HG02571 (cell line): Measurements from ENCODE around the gene CSNK2A1.

Source experiments
- ATAC-seq: cut with Tn5 transposase; IDR thresholded peaks from one replicate; pipeline ENCODE4 v1.9.1; 2021; ENCODE audit warnings: mild to moderate bottlenecking, moderate library complexity; ENCODE audit not compliant: unreplicated experiment

CSNK2A1 gene

DNA sequence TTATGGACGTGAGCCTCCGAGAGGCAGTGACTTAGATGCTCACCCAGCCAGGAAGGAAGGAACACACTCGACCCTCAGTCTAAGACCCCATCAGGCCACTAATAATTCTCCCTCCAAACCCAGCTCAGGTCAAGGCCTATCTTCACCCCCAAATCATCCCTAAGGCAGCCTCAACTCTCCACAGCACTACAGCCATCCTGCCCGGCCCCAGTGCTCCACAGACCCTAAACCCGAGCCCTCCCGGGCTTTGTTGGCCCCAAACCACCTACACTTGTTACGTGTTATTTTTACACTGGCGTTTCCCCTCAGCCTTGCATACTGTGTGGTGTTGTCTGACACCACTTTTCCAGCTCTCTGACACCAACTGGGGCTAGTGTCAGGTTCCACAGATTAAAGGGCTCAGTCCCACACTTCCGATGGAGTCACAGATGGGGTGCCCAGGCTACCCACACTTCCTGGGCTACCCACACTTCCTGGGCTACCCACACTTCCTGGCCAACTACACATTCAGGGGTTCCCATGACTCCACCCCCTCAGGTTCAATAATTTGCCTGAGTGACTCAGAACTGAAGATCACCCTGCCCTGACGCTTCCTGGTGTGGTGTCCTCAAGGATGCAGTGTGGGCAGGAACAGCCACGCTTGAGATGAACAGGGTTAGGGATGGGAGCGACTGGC lies 110.2 kb downstream of the CSNK2A1 start:
- ATAC-seq: no peak

DNA sequence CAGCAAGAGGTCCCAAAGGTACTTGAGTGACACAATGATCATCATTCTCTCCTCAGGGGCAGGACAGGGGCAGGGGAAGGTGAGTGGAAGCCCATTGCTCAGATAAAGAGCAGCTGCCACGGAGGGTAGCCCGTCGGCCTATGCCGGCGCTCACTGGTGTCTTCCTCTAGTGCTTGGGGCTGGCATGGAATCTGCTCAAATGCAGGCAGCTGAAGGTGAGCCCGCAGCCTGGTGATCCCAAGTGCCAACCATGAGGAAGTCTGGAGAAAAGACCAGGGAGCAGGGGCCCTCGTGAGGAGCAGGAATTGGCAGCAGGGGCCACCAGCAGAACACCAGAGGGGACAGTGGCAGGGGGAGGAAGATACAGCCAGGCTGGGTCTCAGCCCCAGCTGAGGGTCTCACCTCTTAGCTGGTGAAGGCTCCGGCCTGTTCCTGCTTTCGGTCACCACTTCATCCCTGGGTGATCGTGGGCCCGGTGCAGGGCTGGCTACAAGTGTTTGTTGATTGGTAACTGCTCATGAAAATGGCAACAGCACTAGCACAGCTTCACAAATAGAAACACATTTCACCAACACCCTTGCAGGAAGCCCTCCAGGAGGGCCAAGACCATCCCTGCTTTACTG lies 110.8 kb downstream of the CSNK2A1 start:
- ATAC-seq: no peak

DNA sequence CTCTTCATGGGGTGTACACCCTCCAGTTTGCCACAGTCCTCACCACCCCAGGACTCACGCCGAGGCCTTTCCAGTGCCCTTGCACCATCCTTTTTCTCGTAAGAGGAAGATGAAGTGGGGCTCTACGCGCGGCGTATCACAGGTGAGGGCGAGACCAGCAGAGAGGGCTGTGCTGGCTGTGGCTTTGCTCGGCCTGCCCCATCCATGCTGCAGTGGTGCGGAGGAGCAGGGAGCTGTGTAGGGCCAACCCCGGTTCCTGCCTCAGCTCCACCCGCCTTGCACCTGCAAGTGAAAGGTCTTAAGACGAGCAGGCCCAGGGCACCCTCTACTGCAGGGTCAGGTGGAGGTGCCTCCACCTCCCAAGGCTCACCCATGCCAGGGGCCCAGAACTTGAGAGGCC lies 111.4 kb downstream of the CSNK2A1 start:
- ATAC-seq: no peak

DNA sequence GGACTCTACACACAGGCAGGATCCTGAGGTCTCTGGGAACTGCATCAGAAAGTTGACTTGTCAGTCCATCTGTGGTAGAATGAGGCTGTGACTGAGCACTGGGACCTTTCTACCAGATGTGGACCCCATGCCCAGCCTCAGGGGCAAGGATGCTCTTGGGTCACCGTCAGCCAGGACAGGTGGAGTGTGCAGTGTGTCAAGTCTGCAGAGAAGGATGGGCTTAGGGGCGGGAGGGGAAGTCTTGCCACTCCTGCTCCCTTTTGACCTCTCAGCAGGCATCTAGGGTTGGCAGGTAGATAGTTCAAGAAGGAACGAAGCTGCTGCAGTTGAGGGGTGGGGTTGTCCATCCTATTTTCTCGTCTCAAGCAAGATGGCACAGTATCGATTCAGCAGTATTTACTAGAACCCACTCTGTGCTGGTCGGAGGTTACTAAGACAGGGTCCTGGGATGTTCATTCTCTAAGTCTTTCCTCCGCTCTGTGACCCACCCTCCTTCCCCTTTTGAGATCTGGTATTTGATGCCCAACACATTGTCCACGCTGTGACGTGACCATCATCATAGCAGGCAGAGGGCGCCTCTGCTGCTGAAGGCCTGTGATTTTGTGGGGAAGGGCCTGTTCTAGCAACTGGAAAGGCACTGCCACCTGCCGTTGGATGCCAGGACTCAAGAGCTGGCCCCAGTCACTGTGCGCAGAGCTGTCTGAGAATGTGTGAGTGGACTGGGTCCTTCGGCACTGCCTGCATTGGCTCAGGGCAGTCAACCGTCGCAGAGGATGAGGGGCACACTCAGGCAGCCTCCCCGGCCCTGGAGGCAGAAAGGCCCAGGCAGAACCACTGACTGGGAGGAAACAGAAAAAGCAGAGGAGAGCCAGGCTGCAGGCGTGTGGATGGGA lies 112.3 kb downstream of the CSNK2A1 start:
- no peak for ATAC-seq

DNA sequence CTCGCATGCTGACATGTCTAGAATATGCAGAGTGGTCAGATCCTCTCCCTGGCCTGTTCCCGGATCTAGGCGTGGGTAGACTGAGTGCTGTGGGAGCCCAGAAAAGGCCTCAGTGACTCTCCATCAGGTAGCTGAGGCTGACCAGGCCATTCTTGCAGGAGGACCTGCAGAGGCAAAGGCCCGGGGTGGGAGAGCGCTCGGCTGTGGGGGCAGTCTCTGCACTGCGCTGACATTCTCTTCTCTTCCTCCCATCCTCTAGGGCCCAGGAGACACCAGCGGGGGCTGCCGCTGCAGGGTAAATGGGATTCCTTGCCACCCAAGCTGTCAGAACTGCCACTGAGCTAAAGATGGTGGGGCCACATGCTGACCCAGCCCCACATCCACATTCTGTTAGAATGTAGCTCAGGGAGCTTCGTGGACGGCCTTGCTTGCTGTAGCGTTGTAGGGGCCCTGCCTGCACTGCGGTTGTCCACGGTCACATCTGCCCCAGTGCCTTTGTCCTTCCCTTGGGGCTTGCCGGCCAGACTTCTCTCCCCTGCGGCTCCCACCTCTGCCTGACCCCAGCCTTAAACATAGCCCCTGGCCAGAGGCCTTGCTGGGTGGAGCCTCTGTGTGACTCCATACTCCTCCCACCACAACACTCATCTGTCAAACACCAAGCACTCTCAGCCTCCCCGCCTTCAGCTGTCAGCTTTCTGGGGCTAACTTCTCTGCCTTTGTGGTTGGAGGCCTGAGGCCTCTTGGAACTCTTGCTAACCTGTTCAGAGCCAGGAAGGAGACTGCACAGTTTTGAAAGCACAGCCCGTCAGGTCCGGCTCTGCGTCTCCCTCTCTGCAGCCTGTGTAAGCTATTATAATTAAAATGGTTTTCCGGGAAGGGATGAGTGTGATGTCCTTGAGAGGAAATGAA lies 113.2 kb downstream of the CSNK2A1 start:
- no peak for ATAC-seq

DNA sequence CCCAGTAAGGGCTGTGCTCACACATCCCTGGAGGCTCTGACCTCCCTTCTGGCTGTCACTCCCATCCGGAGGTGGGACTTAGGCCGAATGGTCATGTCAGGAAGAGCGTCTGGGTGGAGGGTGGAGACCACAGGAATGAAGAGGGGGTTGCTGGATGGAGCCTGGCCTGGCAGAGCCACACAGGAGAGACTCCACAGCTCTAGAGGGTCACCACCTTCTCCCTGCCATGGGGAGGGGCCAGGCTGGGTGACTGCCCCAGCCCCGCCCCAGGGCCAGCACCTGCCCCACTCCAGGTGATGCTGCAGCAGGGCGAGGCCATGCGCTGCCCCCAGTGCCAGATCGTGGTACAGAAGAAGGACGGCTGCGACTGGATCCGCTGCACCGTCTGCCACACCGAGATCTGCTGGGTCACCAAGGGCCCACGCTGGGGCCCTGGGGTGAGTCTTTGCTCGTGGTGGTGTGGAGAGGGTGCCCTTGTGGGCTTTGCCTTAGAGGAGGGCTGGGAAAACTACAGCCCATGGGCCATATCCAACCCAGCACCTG lies 114.9 kb downstream of the CSNK2A1 start:
- ATAC-seq: no peak

DNA sequence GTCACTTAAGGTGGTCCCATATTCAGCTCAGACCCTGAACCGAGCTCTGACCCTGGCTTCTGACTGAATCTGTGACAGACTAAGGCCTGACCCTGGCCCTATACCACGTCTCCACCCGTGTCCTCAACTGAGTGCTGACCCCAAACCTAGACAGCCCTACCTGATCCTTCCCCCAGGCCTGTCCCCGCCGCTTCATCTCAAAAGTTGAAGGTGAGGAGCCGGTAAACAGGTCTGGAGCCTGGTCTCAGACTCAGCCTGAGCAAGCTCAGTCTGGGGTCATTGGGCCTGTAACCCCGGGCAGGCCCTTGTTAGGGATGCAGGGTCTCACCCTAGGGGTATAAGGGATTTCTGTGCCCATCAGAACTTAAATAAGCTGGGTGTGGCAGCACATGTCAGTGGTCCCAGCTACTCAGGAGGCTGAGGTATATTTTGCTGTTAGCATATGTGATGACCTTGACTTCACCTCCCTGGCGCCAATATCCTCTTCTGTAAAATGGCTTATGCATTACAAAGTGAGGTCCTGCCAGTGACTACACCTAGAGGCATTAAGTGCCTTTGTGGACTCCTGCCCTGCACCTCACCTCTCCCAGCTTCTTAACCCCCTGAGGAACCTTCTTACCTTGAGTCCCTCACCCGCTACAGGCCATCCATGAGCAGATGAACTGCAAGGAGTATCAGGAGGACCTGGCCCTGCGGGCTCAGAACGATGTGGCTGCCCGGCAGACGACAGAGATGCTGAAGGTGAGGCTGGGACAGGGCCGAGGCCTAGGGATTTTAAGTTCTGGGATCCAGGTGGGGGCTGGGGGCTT lies 115.5 kb downstream of the CSNK2A1 start:
- no peak for ATAC-seq

DNA sequence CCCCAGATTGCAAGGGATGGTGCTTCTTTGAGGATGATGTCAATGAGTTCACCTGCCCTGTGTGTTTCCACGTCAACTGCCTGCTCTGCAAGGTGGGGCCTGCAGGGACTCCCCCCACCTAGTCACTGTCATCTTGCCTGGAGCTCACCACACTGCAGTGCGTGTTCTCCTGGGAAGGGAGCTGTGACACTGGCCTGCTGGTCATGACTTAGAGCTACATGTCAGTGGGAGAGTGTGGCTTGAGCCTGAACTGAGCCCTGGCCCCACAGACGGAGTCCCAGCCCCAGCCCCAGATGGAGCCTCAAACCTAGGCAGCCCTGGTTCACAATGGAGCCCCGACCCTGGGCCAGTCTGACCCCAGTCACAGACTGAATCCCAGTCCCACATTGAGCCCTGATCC lies 116.2 kb downstream of the CSNK2A1 start:
- no peak for ATAC-seq

DNA sequence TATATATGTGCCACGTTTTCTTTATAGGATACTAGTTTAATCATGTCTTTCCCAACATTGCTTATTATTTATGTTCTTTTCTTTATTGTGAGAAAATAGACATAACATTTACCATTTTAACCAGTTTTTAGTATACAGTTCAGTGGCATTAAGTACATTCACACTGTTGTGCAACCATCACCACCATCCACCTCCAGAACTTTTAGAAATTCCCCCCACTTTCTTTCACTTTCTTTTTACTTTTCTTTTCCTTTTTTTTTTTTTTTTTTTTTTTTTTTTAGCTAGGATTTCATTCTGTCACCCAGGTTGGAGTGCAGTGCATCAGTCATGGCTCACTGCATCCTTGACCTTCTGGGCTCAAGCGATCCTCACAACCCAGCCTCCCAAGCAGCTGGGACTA lies 117.0 kb downstream of the CSNK2A1 start:
- no peak for ATAC-seq
